Tibial nerve (tissue), 4 donors: ENCODE data around the gene ADCY3. TPM values are rescaled to one million over a fixed set of nuclear protein-coding genes. Genes with fewer than 3 reads are reported as not detected.
A peak's percentile ranks its signal among the peaks of the same experiment; 100 is the strongest.

Experiments
- DNase-seq, 2 donors: peaks; one replicate each; pipeline ENCODE4 v3.0.0-alpha.2; 2019; ENCODE audit warnings: low spot score in 2 of 2
- H3K27ac ChIP-seq, 4 donors: fragments of 200-600 bp; sonication (generic) in 3 of 4; one replicate each; pipeline ENCODE4 v1.5.1; 2017 to 2019; ENCODE audit warnings: mild to moderate bottlenecking in 1 of 4
- H3K27me3 ChIP-seq, 2 donors: fragments of 200-600 bp; sonication (generic) in 1 of 2; one replicate each; pipeline versions ENCODE4 v1.5.1 to v1.6.0; 2017 to 2019
- H3K36me3 ChIP-seq, 3 donors: fragments of 200-600 bp; sonication (generic); one replicate each; pipeline ENCODE4 v1.5.1; 2018 to 2019
- H3K4me1 ChIP-seq, 4 donors: fragments of 200-600 bp; sonication (generic) in 3 of 4; one replicate each; pipeline ENCODE4 v1.5.1; 2017 to 2019
- H3K4me3 ChIP-seq, 4 donors: fragments of 200-600 bp; sonication (generic) in 3 of 4; one replicate each; pipeline ENCODE4 v1.5.1; 2017 to 2019; ENCODE audit warnings: mild to moderate bottlenecking in 1 of 4, moderate library complexity in 1 of 4
- H3K9me3 ChIP-seq, 4 donors: fragments of 200-600 bp; sonication (generic) in 3 of 4; one replicate each; pipeline ENCODE4 v1.5.1; 2017 to 2019
- EP300 ChIP-seq, 2 donors: sonication (generic); formaldehyde crosslinking; IDR thresholded peaks; one replicate each; pipeline ENCODE4 v1.6.1; 2017; ENCODE audit warnings: antibody characterized with exemption in 2 of 2, mild to moderate bottlenecking in 1 of 2
- POLR2A ChIP-seq, 2 donors: fragments of 450-650 bp; IDR thresholded peaks; one replicate each; pipeline ENCODE4 v1.6.1; 2017; ENCODE audit warnings: antibody characterized with exemption in 2 of 2, mild to moderate bottlenecking in 2 of 2, moderate library complexity in 2 of 2
- WGBS, 2 donors: methylation state at CpG; one replicate each; pipeline ENCODE4 v1.1.5; 2018; 5-methylcytosine and 5-hydroxymethylcytosine counted together
- total RNA-seq, 4 donors: library from RNA; depleted of rRNA; stranded (reverse); fragments of >200 nt; gene quantifications; one replicate each; pipeline ENCODE4 v1.1.0, GENCODE V29; 2016
- TF ChIP-seq, protein P1 (sequence below), 5 experiments: fragments of 200-600 bp in 3 of 5; fragments of 450-650 bp in 2 of 5; sonication (generic) in 3 of 5; IDR thresholded peaks; one replicate each; pipeline ENCODE4 v1.5.1; 2016 to 2019; ENCODE audit warnings: antibody characterized with exemption in 5 of 5, mild to moderate bottlenecking in 3 of 5, moderate library complexity in 2 of 5

Gene ADCY3
- total RNA-seq, 4 donors from 2014 or later, result 145 to 393 (median 207) TPM

DNA sequence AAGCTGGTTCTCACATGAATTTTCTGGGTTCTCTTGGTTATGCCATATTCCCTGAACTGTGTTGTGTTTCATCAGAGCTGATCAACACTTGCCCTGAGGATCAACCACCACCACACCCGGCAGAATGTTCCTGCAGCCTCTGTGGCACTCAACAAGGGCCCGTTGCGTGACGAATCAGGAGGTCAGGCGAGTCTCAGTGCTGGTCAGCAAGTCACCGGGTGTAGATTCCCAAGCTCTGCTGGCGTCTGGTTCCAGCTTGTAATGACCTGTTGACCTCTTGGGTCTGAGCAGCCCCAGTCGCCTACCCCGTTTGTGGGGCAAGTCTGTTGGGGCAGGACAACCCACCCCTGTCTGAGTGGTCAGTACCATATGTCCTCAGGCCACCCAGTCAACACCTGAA lies 46.0 kb downstream of the ADCY3 start:
- TF ChIP-seq, protein P1, sequence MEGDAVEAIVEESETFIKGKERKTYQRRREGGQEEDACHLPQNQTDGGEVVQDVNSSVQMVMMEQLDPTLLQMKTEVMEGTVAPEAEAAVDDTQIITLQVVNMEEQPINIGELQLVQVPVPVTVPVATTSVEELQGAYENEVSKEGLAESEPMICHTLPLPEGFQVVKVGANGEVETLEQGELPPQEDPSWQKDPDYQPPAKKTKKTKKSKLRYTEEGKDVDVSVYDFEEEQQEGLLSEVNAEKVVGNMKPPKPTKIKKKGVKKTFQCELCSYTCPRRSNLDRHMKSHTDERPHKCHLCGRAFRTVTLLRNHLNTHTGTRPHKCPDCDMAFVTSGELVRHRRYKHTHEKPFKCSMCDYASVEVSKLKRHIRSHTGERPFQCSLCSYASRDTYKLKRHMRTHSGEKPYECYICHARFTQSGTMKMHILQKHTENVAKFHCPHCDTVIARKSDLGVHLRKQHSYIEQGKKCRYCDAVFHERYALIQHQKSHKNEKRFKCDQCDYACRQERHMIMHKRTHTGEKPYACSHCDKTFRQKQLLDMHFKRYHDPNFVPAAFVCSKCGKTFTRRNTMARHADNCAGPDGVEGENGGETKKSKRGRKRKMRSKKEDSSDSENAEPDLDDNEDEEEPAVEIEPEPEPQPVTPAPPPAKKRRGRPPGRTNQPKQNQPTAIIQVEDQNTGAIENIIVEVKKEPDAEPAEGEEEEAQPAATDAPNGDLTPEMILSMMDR (IDR thresholded peaks at IDR 0.05), result no peak
- TF ChIP-seq EP300 (IDR thresholded peaks at IDR 0.05), result peak in 1 of 2 donors; percentile 2
- TF ChIP-seq POLR2A (IDR thresholded peaks at IDR 0.05), result no peak
- no peaks in the 10 kb centered on the region for H3K9me3 ChIP-seq
- H3K27me3 ChIP-seq, result no peaks in the 10 kb centered on the region
- no peak overlapping the region for H3K4me3 ChIP-seq
- peaks cover 8 to 72% (median 38%) of the 10 kb centered on the region in 4 donors for H3K4me1 ChIP-seq
- 66 to 71% methylated on average over 8 to 9 of the region's 9 CpGs for WGBS, 2 donors
- peak in 1 of 2 donors; percentile 42 for DNase-seq
- H3K36me3 ChIP-seq, result peaks cover 0 to 31% (median 2%) of the 10 kb centered on the region in 3 donors
- peak overlapping the region; percentile 63 to 89 (median 80) for H3K27ac ChIP-seq

DNA sequence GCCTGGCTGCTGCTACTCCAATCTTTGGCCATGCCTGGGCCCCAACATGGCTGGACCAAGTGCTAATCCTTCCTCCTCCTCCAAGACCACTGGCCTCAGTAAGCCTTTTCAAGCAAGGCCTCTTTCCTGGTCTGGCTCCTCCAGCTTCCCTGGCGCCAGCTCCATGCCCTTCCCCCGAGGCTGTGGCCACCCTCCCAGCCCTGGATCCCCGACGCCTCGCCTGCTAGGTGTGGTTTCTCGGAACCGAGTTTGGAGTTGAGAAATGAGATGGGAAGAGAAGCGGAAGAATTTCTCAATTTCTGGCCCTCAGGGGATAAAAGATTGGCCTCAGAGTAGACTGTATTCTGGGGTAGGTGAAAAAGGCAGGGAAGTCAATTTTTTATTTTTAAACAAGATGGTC lies 46.4 kb downstream of the ADCY3 start:
- Histone ChIP-seq H3K4me3 (no peak overlapping the region), H3K4me1 (peaks cover 8 to 68% (median 36%) of the 10 kb centered on the region in 4 donors), H3K27me3 (no peaks in the 10 kb centered on the region), H3K36me3 (peaks cover 0 to 35% (median 2%) of the 10 kb centered on the region in 3 donors), H3K9me3 (no peaks in the 10 kb centered on the region), H3K27ac (peak overlapping the region; percentile 63 to 89 (median 80))
- peak in 1 of 2 donors; percentile 69 for DNase-seq
- WGBS, 2 donors, result 65 to 78% methylated on average over 8 of the region's 8 CpGs
- TF ChIP-seq EP300 (IDR thresholded peaks at IDR 0.05) (peak; percentile 84 to 94), POLR2A (IDR thresholded peaks at IDR 0.05) (no peak)

DNA sequence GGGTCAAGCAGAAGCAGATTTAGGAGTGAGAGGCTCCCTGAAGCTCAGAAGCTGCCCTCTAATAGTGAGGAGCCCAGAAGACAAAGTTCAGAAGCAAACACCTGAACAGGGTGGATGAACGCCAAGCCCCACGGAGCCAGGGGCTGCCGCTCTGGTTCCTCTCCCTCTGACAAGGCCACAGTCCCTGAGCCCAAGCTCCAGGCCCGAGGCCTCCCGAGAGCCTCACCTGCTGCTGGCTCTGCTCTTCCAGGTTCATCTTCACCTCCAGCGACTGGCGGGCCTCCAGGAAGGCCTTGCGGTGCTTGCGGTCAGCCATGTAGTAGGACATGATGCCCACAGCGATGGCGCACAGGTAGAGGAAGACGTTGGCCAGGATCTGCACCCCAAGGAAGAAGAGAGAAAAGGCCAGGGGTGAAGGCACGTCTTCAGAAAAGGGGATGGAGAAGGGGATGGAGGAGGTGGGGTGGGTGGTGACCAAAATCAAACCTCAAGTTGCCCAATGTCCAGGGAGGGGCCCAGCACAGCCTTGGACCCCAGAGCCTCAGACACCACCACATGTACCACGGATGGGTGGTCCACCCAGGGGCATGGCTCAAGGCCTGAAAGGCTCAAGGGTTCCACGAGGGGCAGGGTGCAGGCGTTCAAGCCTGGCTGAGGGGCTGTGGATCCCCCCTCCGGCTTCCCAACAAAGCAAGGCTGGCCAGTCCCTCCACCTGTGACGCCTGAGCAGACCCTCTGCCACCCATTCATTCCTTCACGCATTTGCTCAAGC lies 47.5 kb downstream of the ADCY3 start:
- WGBS, 2 donors, result 88 to 93% methylated on average over 19 of the region's 19 CpGs
- H3K27me3 ChIP-seq, result no peaks in the 10 kb centered on the region
- H3K9me3 ChIP-seq, result no peaks in the 10 kb centered on the region
- H3K4me1 ChIP-seq, result peaks cover 8 to 60% (median 33%) of the 10 kb centered on the region in 4 donors
- peaks cover 0 to 37% (median 2%) of the 10 kb centered on the region in 3 donors for H3K36me3 ChIP-seq
- DNase-seq, result no peak
- peak overlapping the region; percentile 63 to 89 (median 80) for H3K27ac ChIP-seq
- TF ChIP-seq EP300 (IDR thresholded peaks at IDR 0.05) (no peak), POLR2A (IDR thresholded peaks at IDR 0.05) (no peak)
- TF ChIP-seq, protein P1 (IDR thresholded peaks at IDR 0.05), result no peak
- no peak overlapping the region for H3K4me3 ChIP-seq

DNA sequence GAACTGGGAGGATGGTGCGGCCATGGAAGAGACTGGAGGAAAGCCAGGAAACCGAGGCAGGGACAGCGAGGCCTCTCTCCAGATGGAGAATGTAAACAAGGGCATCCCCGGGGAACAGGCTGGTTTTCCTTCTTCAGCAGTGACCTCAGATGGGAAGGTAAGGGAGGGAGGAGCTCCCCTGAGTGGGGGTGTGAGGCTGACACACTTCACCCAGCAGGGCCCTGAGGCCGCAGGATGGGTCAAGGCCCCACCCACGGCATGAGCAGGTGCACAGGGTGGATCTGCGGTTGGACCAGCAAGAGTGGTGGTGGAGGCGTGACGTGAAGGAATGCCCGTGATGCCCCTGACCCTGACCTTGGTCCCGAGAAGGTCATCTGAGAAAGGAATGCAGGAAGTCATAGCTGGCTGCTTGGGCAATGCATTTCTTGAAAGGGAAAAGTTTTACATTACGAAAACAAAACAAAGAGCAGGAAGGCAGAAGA lies 48.1 kb downstream of the ADCY3 start:
- TF ChIP-seq, protein P1 (IDR thresholded peaks at IDR 0.05), result no peak
- TF ChIP-seq POLR2A (IDR thresholded peaks at IDR 0.05), result no peak
- peak; percentile 57 to 75 for TF ChIP-seq EP300 (IDR thresholded peaks at IDR 0.05)
- Histone ChIP-seq H3K27ac (peak overlapping the region; percentile 63 to 89 (median 80)), H3K27me3 (no peaks in the 10 kb centered on the region), H3K4me1 (peaks cover 8 to 55% (median 33%) of the 10 kb centered on the region in 4 donors), H3K9me3 (no peaks in the 10 kb centered on the region), H3K4me3 (no peak overlapping the region), H3K36me3 (peaks cover 0 to 40% (median 2%) of the 10 kb centered on the region in 3 donors)
- WGBS, 2 donors, result 53 to 54% methylated on average over 12 of the region's 12 CpGs
- peak; percentile 54 to 56 for DNase-seq

DNA sequence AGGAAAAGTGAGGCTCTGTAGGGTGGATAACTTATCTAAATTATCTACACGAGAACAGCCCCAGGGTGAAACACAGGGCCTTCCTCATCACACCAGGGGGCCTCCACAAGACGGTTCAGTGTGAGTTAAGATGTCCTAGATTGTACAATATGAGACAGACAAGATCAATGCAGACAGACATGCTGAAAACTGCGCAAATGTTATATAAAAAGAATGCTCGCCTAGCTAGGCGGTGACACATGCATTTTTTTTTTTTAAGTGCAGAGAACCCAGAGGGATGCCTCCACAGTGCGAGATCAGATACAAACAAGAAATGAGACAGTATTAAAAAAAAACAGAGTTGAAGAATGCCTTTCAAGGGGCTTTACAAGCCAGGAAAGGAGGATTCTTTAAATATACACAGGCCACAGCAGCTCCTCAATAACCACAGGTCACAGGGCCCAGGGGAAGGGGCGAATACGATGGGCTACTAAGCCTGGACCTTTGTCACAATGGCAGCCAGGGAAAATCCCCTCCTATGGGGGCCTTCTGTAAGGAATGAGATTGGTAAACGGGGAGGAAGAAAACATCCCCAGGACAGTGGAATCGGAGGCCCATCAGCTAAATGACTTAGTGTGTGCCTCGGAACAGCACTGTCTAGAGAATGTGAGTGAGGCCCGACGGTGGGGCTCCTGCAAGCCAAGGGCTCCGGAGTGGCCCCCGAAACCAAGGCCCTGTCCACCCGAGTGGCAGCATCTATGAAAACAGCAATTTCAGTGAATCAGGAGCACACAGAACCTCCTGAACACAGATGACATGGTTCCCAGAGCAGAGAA lies 48.9 kb downstream of the ADCY3 start:
- Histone ChIP-seq H3K27me3 (no peaks in the 10 kb centered on the region), H3K9me3 (no peaks in the 10 kb centered on the region), H3K4me3 (no peak overlapping the region), H3K4me1 (peaks cover 8 to 49% (median 33%) of the 10 kb centered on the region in 4 donors), H3K27ac (peak overlapping the region; percentile 63 to 89 (median 80)), H3K36me3 (peaks cover 0 to 40% (median 2%) of the 10 kb centered on the region in 3 donors)
- TF ChIP-seq EP300 (IDR thresholded peaks at IDR 0.05) (no peak), POLR2A (IDR thresholded peaks at IDR 0.05) (no peak)
- TF ChIP-seq, protein P1 (IDR thresholded peaks at IDR 0.05), result no peak
- no peak for DNase-seq
- WGBS, 2 donors, result 74 to 84% methylated on average over 14 to 16 of the region's 16 CpGs
